ENCODE data around the gene TMPRSS12. TPM values are rescaled to one million over a fixed set of nuclear protein-coding genes. Genes with fewer than 3 reads are reported as not detected.
"Not testable (repeated sequence)": the region's sequence is repeated elsewhere in the genome, so short reads cannot be mapped to it uniquely, and the experiment has no call there.

TMPRSS12 gene
- total RNA-seq, 2 experiments from 2014 or later = not detected

DNA sequence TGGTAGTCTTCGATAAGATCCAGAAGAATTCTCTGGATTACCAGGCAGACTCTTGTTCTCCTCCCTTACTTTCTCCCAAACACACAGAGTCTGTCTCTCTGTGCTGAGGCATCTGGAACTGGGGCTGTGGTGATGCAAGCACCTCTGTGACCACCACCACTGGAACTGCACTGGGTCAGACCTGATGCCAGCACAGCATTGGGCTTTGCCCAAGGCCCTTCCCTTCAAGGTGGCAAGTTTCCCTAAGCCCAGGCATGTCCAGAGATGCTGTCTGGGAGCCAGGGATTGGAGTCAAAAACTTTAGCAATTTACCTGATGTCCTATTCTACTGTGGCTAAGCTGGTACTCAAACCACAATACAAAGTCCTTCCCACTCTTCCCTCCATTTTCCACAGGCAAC lies 14.6 kb upstream of the TMPRSS12 start:
- Mint-ChIP-seq H3K36me3 (ENCODE audit: low read depth) (no peaks in the 10 kb centered on the region), H3K27me3 (ENCODE audit: low read depth) (no peaks in the 10 kb centered on the region), H3K27ac (no peak overlapping the region), H3K9me3 (ENCODE audit: insufficient read depth) (peaks cover 1% of the 10 kb centered on the region), H3K4me1 (ENCODE audit: low read depth) (peaks cover 5% of the 10 kb centered on the region), H3K4me3 (no peak overlapping the region)
- ChIA-PET CTCF (interaction anchor here (1.1 to 4.7 kb wide), 6 partner anchors 63 to 513 kb away, joined by 3 to 75 read pairs (median 17); partner anchors contain the start of gene SLC11A2), POLR2A (no interaction called here)
- DNase-seq = no peak
- no peak for ATAC-seq

DNA sequence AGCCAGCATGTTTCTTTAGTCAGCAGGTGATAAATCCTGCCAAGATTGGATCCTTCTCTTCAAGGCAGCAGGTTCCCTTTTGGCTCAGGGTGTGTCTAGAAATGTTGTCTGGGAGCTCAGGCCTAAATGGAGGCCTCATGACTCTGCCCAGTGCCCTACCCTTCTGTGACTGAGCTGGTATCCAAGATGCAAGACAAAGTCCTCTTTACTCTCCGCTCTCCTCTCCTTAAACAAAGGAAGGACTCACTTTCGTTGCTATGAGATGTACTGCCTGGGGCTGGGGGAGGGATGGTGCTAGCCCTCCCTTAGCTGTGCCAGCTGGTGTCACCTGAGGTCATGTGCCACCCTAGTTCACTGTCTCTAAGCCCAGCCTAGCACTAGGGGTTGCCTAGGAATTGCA lies 13.8 kb upstream of the TMPRSS12 start:
- POLR2A ChIA-PET = interaction anchor here (1.3 kb wide), 1 partner anchor 64 kb away, joined by 5 read pairs; no protein-coding TSS in a partner anchor
- H3K9me3 Mint-ChIP-seq (ENCODE audit: insufficient read depth) = peaks cover 6% of the 10 kb centered on the region
- peaks cover 5% of the 10 kb centered on the region for H3K4me1 Mint-ChIP-seq (ENCODE audit: low read depth)
- DNase-seq (no peak), ATAC-seq (no peak)
- no peak overlapping the region for H3K27ac Mint-ChIP-seq
- no peak overlapping the region for H3K4me3 Mint-ChIP-seq
- H3K36me3 Mint-ChIP-seq (ENCODE audit: low read depth) = peaks cover 4% of the 10 kb centered on the region
- CTCF ChIA-PET = interaction anchor here (1.3 to 4.7 kb wide), 3 partner anchors 159 to 512 kb away, joined by 3 to 43 read pairs (median 9); partner anchors contain the start of gene SLC11A2
- H3K27me3 Mint-ChIP-seq (ENCODE audit: low read depth) = no peaks in the 10 kb centered on the region

GRCh38 chr12:50833801-50834200 lies 8.9 kb upstream of the TMPRSS12 start:
- H3K9me3 Mint-ChIP-seq (ENCODE audit: insufficient read depth); DNase-seq; H3K4me1 Mint-ChIP-seq (ENCODE audit: low read depth); CTCF ChIA-PET; POLR2A ChIA-PET; H3K27me3 Mint-ChIP-seq (ENCODE audit: low read depth); H3K27ac Mint-ChIP-seq; H3K4me3 Mint-ChIP-seq; H3K36me3 Mint-ChIP-seq (ENCODE audit: low read depth); ATAC-seq: not testable (repeated sequence)

DNA sequence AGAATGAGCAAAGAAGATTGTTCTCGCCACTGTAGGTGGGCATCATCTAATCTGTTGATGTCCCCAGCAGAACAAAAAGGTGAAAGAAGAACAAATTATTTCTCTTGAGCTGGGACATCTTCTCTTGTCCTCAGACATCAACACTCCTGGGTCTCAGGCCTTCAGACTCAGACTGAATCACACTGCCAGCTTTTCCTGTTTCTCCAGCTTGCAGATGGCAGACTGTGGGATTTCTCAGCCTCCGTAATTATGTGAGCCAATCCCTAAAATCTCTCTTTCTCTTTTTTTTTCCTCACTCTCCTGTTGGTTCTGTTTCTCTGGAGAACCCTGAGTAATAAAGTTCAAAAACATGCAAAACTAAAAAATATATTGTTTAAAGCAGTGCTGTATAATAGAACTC lies 3.7 kb upstream of the TMPRSS12 start:
- no peak for DNase-seq
- CTCF ChIA-PET = interaction anchor here (1.0 to 1.7 kb wide), 2 partner anchors 13 to 148 kb away, joined by 3 to 4 read pairs; no protein-coding TSS in a partner anchor
- Mint-ChIP-seq H3K9me3 (ENCODE audit: insufficient read depth) (peaks cover 8% of the 10 kb centered on the region), H3K4me3 (no peak overlapping the region), H3K4me1 (ENCODE audit: low read depth) (no peaks in the 10 kb centered on the region), H3K36me3 (ENCODE audit: low read depth) (no peaks in the 10 kb centered on the region), H3K27ac (no peak overlapping the region), H3K27me3 (ENCODE audit: low read depth) (no peaks in the 10 kb centered on the region)
- ATAC-seq = no peak
- POLR2A ChIA-PET = no interaction called here

DNA sequence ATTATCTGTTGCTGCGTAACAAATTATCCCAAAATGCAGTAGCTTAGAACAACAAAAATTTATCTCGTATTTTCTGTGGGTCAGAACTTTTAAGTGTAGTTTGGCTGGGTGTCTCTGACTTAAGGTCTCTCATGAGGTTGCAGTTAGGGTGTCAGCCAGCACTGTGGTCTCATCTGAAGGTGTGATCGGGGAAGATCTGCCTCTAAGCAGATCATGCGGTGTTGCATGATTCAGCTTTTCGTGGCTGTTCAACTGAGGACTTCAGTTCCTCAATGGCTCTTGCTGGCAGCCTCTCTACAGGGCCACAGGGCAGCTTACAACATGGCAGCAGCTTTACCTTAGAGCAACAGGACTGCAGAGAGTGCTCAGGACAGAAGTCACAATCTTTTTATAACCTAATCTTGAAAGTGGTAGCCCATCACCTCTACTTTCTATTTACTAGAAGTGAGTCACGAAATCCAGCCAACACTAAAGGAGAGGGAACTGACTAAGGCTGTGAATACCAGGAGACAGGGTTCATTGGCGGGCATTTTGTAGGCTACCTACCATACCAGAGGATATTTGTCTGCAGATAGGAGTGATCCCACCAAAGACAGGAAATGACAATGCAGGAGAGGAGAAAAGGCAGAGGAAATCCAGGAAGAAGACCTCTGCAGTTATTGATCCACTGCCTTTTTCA lies 1.8 kb upstream of the TMPRSS12 start:
- CTCF ChIA-PET = interaction anchor here (0.6 kb wide), 1 partner anchor 226 kb away, joined by 4 read pairs; no protein-coding TSS in a partner anchor
- no peak for DNase-seq

GRCh38 chr12:50841716-50842531 lies 802 bp upstream of the TMPRSS12 start:
- Mint-ChIP-seq H3K27me3 (ENCODE audit: low read depth) (peaks cover 7% of the 10 kb centered on the region), H3K27ac (no peak overlapping the region), H3K4me1 (ENCODE audit: low read depth) (no peaks in the 10 kb centered on the region), H3K36me3 (ENCODE audit: low read depth) (no peaks in the 10 kb centered on the region), H3K9me3 (ENCODE audit: insufficient read depth) (peaks cover 8% of the 10 kb centered on the region), H3K4me3 (no peak overlapping the region)
- CTCF ChIA-PET = no interaction called here
- POLR2A ChIA-PET = no interaction called here
- DNase-seq = no peak
- no peak for ATAC-seq

More for the DNA sequence above, 1.8 kb upstream of the TMPRSS12 start:
- peaks cover 7% of the 10 kb centered on the region for H3K27me3 Mint-ChIP-seq (ENCODE audit: low read depth)
- no peak overlapping the region for H3K4me3 Mint-ChIP-seq
- peaks cover 8% of the 10 kb centered on the region for H3K9me3 Mint-ChIP-seq (ENCODE audit: insufficient read depth)
- POLR2A ChIA-PET = no interaction called here
- no peak for ATAC-seq
- no peaks in the 10 kb centered on the region for H3K36me3 Mint-ChIP-seq (ENCODE audit: low read depth)
- no peak overlapping the region for H3K27ac Mint-ChIP-seq
- no peaks in the 10 kb centered on the region for H3K4me1 Mint-ChIP-seq (ENCODE audit: low read depth)

GRCh38 chr12:50845021-50845647 lies 2.4 kb downstream of the TMPRSS12 start:
- no peak overlapping the region for H3K27ac Mint-ChIP-seq
- CTCF ChIA-PET = interaction anchor here (1.0 kb wide), 1 partner anchor 142 kb away, joined by 3 read pairs; no protein-coding TSS in a partner anchor
- peaks cover 8% of the 10 kb centered on the region for H3K9me3 Mint-ChIP-seq (ENCODE audit: insufficient read depth)
- DNase-seq = no peak
- no peak overlapping the region for H3K4me3 Mint-ChIP-seq
- ATAC-seq = no peak
- peaks cover 10% of the 10 kb centered on the region for H3K27me3 Mint-ChIP-seq (ENCODE audit: low read depth)
- H3K4me1 Mint-ChIP-seq (ENCODE audit: low read depth) = no peaks in the 10 kb centered on the region
- POLR2A ChIA-PET = no interaction called here
- no peaks in the 10 kb centered on the region for H3K36me3 Mint-ChIP-seq (ENCODE audit: low read depth)

- ChIA-PET POLR2A (no interaction called here), CTCF (interaction anchor here (2.0 kb wide), 1 partner anchor 138 kb away, joined by 7 read pairs; no protein-coding TSS in a partner anchor)
- no peak overlapping the region for H3K27ac Mint-ChIP-seq
- DNase-seq = no peak
- H3K4me1 Mint-ChIP-seq (ENCODE audit: low read depth) = no peaks in the 10 kb centered on the region
- peaks cover 30% of the 10 kb centered on the region for H3K27me3 Mint-ChIP-seq (ENCODE audit: low read depth)
- H3K36me3 Mint-ChIP-seq (ENCODE audit: low read depth) = peaks cover 3% of the 10 kb centered on the region
- no peak overlapping the region for H3K4me3 Mint-ChIP-seq
- no peaks in the 10 kb centered on the region for H3K9me3 Mint-ChIP-seq (ENCODE audit: insufficient read depth)
- no peak for ATAC-seq
These were observed 6.2 kb downstream of the TMPRSS12 start for GRCh38 chr12:50848963-50849362.

DNA sequence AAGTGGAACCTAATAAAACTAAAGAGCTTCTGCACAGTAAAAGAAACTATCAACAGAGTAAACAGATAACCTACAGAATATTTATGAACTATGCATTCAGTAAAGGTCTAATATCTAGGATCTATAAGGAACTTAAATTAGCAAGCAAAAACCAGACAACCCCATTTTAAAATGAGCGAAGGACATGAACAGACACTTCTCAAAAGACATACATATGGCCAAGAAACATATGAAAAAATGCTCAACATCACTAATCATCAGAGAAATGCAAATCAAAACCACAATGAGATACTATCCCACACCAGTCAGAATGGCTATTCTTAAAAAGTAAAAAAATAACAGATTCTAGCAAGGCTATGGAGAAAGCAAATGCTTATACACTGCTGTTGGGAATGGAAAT lies 12.5 kb downstream of the TMPRSS12 start:
- DNase-seq; H3K27ac Mint-ChIP-seq; H3K9me3 Mint-ChIP-seq (ENCODE audit: insufficient read depth); H3K4me1 Mint-ChIP-seq (ENCODE audit: low read depth); ATAC-seq; H3K4me3 Mint-ChIP-seq; CTCF ChIA-PET; H3K36me3 Mint-ChIP-seq (ENCODE audit: low read depth): not testable (repeated sequence)
- POLR2A ChIA-PET = interaction anchor here (0.6 kb wide), 1 partner anchor 557 kb away, joined by 4 read pairs; no protein-coding TSS in a partner anchor
- peaks cover 20% of the 10 kb centered on the region for H3K27me3 Mint-ChIP-seq (ENCODE audit: low read depth)

GRCh38 chr12:50855679-50856078 lies 13.0 kb downstream of the TMPRSS12 start:
- ATAC-seq; CTCF ChIA-PET; H3K4me1 Mint-ChIP-seq (ENCODE audit: low read depth); H3K27ac Mint-ChIP-seq; H3K9me3 Mint-ChIP-seq (ENCODE audit: insufficient read depth); H3K36me3 Mint-ChIP-seq (ENCODE audit: low read depth); H3K4me3 Mint-ChIP-seq; DNase-seq: not testable (repeated sequence)
- peaks cover 20% of the 10 kb centered on the region for H3K27me3 Mint-ChIP-seq (ENCODE audit: low read depth)
- POLR2A ChIA-PET = interaction anchor here (0.6 kb wide), 1 partner anchor 556 kb away, joined by 4 read pairs; no protein-coding TSS in a partner anchor

- POLR2A ChIA-PET = no interaction called here
- no peaks in the 10 kb centered on the region for H3K4me1 Mint-ChIP-seq (ENCODE audit: low read depth)
These were observed 17.0 kb downstream of the TMPRSS12 start for GRCh38 chr12:50859621-50860310.

More at GRCh38 chr12:50859621-50860310, 17.0 kb downstream of the TMPRSS12 start:
- H3K27ac Mint-ChIP-seq = no peak overlapping the region
- CTCF ChIA-PET = interaction anchor here (1.0 to 1.5 kb wide), 2 partner anchors 9 to 127 kb away, joined by 3 read pairs; no protein-coding TSS in a partner anchor
- H3K9me3 Mint-ChIP-seq (ENCODE audit: insufficient read depth) = peaks cover 3% of the 10 kb centered on the region
- DNase-seq (no peak), ATAC-seq (no peak)
- H3K4me3 Mint-ChIP-seq = no peak overlapping the region
- H3K36me3 Mint-ChIP-seq (ENCODE audit: low read depth) = no peaks in the 10 kb centered on the region
- no peaks in the 10 kb centered on the region for H3K27me3 Mint-ChIP-seq (ENCODE audit: low read depth)
